K562 (cell line): ENCODE results near the gene PLTP. TPM values are rescaled to one million over a fixed set of nuclear protein-coding genes. Genes with fewer than 3 reads are reported as not detected.

ENCODE experiments used
- ATF7 ChIP-seq: fragments of 450-650 bp; IDR thresholded peaks from 2 replicates; pipeline ENCODE4 v1.7.1; 2014; ENCODE audit warnings: mild to moderate bottlenecking, moderate library complexity
- CREB1 ChIP-seq, 2 experiments: sonication (generic) in 1 of 2; formaldehyde crosslinking in 1 of 2; IDR thresholded peaks; 2 replicates each; pipeline versions ENCODE4 v1.6.1 to v1.8.0; 2012 to 2022; ENCODE audit warnings: inconsistent platforms in 1 of 2, mild to moderate bottlenecking in 1 of 2, missing genetic modification reagents in 1 of 2, moderate library complexity in 1 of 2
- HLTF ChIP-seq: fragments of 450-650 bp; IDR thresholded peaks from 2 replicates; pipeline ENCODE4 v1.6.1; 2016
- MBD2 ChIP-seq: sonication (generic); IDR thresholded peaks from 2 replicates; pipeline ENCODE4 v1.6.1; 2016; ENCODE audit warnings: low read depth, borderline replicate concordance
- MTF1 ChIP-seq: fragments of 250-450 bp; sonication (Bioruptor Pico); IDR thresholded peaks from 2 replicates; pipeline ENCODE4 v1.9.0; 2021; ENCODE audit warnings: moderate library complexity, mild to moderate bottlenecking, inconsistent platforms, borderline replicate concordance
- PHF21A ChIP-seq: fragments of 450-650 bp; IDR thresholded peaks from 2 replicates; pipeline ENCODE4 v1.6.1; 2017; ENCODE audit warnings: low read depth, borderline replicate concordance
- PRDM10 ChIP-seq: fragments of 450-650 bp; IDR thresholded peaks from 2 replicates; pipeline ENCODE4 v1.6.1; 2018; ENCODE audit not compliant: partially characterized antibody
- RUNX1 ChIP-seq: sonication (generic); IDR thresholded peaks from 2 replicates; pipeline ENCODE4 v1.6.1; 2016; ENCODE audit warnings: antibody characterized with exemption, low read depth
- ZFX ChIP-seq: sonication (generic); formaldehyde crosslinking; IDR thresholded peaks from 2 replicates; pipeline ENCODE4 v1.8.0; 2022; ENCODE audit warnings: mild to moderate bottlenecking, missing genetic modification reagents, moderate library complexity
- ZNF253 ChIP-seq: fragments of 250-450 bp; sonication (Bioruptor Pico); conservative IDR thresholded peaks from 2 replicates; pipeline ENCODE4 v1.6.1; 2021; ENCODE audit warnings: mild to moderate bottlenecking
- ZNF282 ChIP-seq: sonication (generic); formaldehyde crosslinking; IDR thresholded peaks from 2 replicates; pipeline ENCODE4 v1.8.1; 2023; ENCODE audit warnings: missing genetic modification reagents
- ZNF347 ChIP-seq: fragments of 450-650 bp; formaldehyde crosslinking; IDR thresholded peaks from 2 replicates; pipeline ENCODE4 v1.4.0; 2020; ENCODE audit warnings: low read depth, mild to moderate bottlenecking, moderate library complexity
- ZNF511 ChIP-seq: sonication (generic); formaldehyde crosslinking; IDR thresholded peaks from 2 replicates; pipeline ENCODE4 v1.8.0; 2022; ENCODE audit warnings: mild to moderate bottlenecking, missing genetic modification reagents
- ZNF584 ChIP-seq: fragments of 200-800 bp; sonication (Bioruptor generic); IDR thresholded peaks from 2 replicates; pipeline ENCODE4 v1.6.1; 2016; ENCODE audit warnings: low read depth, mild to moderate bottlenecking, missing genetic modification characterization, missing compliant biosample characterization
- ZZZ3 ChIP-seq: fragments of 450-650 bp; IDR thresholded peaks from 2 replicates; pipeline ENCODE4 v1.6.1; 2016; ENCODE audit warnings: antibody characterized with exemption, mild to moderate bottlenecking, moderate library complexity
- polyA plus RNA-seq, 8 experiments: library from polyadenylated mRNA; depleted of rRNA in 4 of 8; stranded (reverse) in 5 of 8; unstranded in 3 of 8; fragments of >200 nt; fragmentation: Nextera tagmentation in 2 of 8; fragmentation: Illumina TruSeq in 1 of 8; extraction: Ambion mirVana in 2 of 8; extraction: Trizol in 1 of 8; gene quantifications; 2 replicates each; pipeline versions ENCODE4 v1.2.1 to v1.2.3, GENCODE V29; 2011 to 2014; ENCODE audit warnings: inconsistent platforms in 1 of 8, missing spikeins in 1 of 8
- total RNA-seq, 7 experiments: library from RNA; depleted of rRNA in 6 of 7; stranded (reverse); fragments of >200 nt in 6 of 7; fragmentation: Illumina TruSeq in 2 of 7; extraction: Trizol in 2 of 7; gene quantifications; 2 replicates each; pipeline versions ENCODE4 v1.2.1 to v1.2.3, GENCODE V29; 2011 to 2021; ENCODE audit warnings: low replicate concordance in 1 of 7
- TF ChIP-seq, protein P1 (sequence below): fragments of 250-450 bp; sonication (Bioruptor Pico); IDR thresholded peaks from 2 replicates; pipeline ENCODE4 v1.5.1; 2021; ENCODE audit warnings: mild to moderate bottlenecking
- TF ChIP-seq, protein P2 (sequence below): fragments of 150-350 bp; conservative IDR thresholded peaks from 2 replicates; pipeline ENCODE4 v1.6.1; 2014; ENCODE audit warnings: low read length

The PLTP gene
- total and polyA plus RNA-seq, 9 of the 15 experiments (the other 6 are each of a cell fraction or from before 2014, with no cell fraction given), result 2.8 to 29.3 (median 17.6) TPM

DNA sequence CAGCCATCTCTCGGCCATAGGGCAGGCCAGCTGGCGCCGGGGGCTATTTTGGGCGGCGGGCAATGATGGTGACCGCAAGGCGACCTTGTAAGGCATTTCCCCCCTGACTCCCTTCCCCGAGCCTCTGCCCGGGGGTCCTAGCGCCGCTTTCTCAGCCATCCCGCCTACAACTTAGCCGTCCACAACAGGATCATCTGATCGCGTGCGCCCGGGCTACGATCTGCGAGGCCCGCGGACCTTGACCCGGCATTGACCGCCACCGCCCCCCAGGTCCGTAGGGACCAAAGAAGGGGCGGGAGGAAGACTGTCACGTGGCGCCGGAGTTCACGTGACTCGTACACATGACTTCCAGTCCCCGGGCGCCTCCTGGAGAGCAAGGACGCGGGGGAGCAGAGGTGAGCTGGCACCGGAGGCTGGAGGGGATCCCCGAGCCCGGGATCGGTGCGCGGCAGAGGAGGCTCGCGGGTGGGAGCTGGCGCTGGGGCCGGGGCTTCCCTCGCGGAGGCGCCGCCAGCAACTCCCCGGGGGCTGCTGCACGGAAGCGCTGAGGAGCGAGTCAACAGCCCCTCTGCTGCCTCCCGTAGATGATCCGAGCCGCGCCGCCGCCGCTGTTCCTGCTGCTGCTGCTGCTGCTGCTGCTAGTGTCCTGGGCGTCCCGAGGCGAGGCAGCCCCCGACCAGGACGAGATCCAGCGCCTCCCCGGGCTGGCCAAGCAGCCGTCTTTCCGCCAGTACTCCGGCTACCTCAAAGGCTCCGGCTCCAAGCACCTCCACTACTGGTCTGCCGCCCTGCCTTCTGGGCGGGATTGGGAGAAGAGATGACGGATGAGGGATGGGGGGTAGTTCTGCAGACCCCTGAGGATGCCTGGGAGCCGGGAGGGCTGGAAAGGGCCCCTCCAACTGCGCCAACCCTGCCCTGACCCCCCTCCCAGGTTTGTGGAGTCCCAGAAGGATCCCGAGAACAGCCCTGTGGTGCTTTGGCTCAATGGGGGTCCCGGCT lies 20.7 kb downstream of the PLTP start, which contains the start of the genes CTSA and NEURL2 (continued):
- TF ChIP-seq, protein P1, sequence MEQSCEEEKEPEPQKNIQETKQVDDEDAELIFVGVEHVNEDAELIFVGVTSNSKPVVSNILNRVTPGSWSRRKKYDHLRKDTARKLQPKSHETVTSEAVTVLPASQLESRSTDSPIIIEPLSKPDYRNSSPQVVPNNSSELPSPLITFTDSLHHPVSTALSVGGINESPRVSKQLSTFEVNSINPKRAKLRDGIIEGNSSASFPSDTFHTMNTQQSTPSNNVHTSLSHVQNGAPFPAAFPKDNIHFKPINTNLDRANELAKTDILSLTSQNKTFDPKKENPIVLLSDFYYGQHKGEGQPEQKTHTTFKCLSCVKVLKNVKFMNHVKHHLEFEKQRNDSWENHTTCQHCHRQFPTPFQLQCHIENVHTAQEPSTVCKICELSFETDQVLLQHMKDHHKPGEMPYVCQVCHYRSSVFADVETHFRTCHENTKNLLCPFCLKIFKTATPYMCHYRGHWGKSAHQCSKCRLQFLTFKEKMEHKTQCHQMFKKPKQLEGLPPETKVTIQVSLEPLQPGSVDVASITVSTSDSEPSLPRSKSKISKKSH (CRISPR knock-in tag), result no peak
- TF ChIP-seq ZNF282 (CRISPR knock-in tag) (no peak), MTF1 (CRISPR knock-in tag) (no peak), HLTF (no peak), ZNF511 (CRISPR knock-in tag) (no peak), PRDM10 (no peak), MBD2 (0 out of 2 replicates have a peak, but pooled peaks have one; percentile 34), PHF21A (no peak), ZNF584 (CRISPR knock-in tag) (no peak), RUNX1 (no peak), ZNF347 (CRISPR knock-in tag) (no peak), CREB1 (IDR thresholded peaks at IDR 0.05) (no peak), CREB1 (CRISPR knock-in tag; IDR thresholded peaks at IDR 0.05) (no peak), ZNF253 (CRISPR knock-in tag) (no peak), ATF7 (peak; percentile 69), ZFX (peak; percentile 45; the same call in 1 of the 2 replicates), ZZZ3 (peak; percentile 49; the same call in 1 of the 2 replicates)
- TF ChIP-seq, protein P2, sequence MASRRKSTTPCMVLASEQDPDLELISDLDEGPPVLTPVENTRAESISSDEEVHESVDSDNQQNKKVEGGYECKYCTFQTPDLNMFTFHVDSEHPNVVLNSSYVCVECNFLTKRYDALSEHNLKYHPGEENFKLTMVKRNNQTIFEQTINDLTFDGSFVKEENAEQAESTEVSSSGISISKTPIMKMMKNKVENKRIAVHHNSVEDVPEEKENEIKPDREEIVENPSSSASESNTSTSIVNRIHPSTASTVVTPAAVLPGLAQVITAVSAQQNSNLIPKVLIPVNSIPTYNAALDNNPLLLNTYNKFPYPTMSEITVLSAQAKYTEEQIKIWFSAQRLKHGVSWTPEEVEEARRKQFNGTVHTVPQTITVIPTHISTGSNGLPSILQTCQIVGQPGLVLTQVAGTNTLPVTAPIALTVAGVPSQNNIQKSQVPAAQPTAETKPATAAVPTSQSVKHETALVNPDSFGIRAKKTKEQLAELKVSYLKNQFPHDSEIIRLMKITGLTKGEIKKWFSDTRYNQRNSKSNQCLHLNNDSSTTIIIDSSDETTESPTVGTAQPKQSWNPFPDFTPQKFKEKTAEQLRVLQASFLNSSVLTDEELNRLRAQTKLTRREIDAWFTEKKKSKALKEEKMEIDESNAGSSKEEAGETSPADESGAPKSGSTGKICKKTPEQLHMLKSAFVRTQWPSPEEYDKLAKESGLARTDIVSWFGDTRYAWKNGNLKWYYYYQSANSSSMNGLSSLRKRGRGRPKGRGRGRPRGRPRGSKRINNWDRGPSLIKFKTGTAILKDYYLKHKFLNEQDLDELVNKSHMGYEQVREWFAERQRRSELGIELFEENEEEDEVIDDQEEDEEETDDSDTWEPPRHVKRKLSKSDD, result peak; percentile 41; the same call in 1 of the 2 replicates
